OCI-LY7 (cell line): Measurements from ENCODE around the gene A2M. TPM values are rescaled to one million over a fixed set of nuclear protein-coding genes. Genes with fewer than 3 reads are reported as not detected.

ENCODE experiments used
- BruUV-seq: library from RNA; stranded (reverse); fragments of 400-500 nt; replicated peaks from 2 replicates; lab custom pipeline; 2021; lab: Mats Ljungman, UMichigan
- CTCF ChIA-PET: fragments of 300-600 bp; sonication (Branson Sonifier 250); formaldehyde crosslinking; loops from one replicate; lab custom pipeline; 2022; ENCODE audit warnings: antibody characterized with exemption; ENCODE audit not compliant: unreplicated experiment; lab: Charles Lee
- POLR2A ChIA-PET: fragments of 300-600 bp; sonication (Branson Sonifier 250); formaldehyde crosslinking; loops from one replicate; lab custom pipeline; 2022; ENCODE audit warnings: antibody characterized with exemption; lab: Charles Lee
- DNase-seq: peaks from one replicate; pipeline ENCODE4 v3.0.0-alpha.2; 2015; ENCODE audit warnings: low spot score
- H2AFZ ChIP-seq: fragments of 200-600 bp; sonication (generic), shearing (Covaris generic); 2 replicates; pipeline ENCODE4 v1.6.1; 2014; ENCODE audit warnings: mild to moderate bottlenecking, antibody characterized with exemption, low read length, moderate library complexity
- H3K27ac ChIP-seq: fragments of 200-600 bp; sonication (generic); 2 replicates; pipeline ENCODE4 v1.5.1; 2014; ENCODE audit warnings: mixed run types, low read depth, mild to moderate bottlenecking, moderate library complexity, low read length, inconsistent platforms; ENCODE audit not compliant: poor library complexity, severe bottlenecking
- H3K36me3 ChIP-seq: fragments of 200-600 bp; sonication (generic); 2 replicates; pipeline ENCODE4 v1.6.1; 2014; ENCODE audit warnings: mild to moderate bottlenecking, antibody characterized with exemption, low read length, moderate library complexity, mixed read lengths; ENCODE audit not compliant: insufficient read depth
- H3K4me1 ChIP-seq: fragments of 200-600 bp; sonication (generic); 2 replicates; pipeline ENCODE4 v1.5.1; 2014; ENCODE audit warnings: mild to moderate bottlenecking, low read length; ENCODE audit not compliant: insufficient read depth, poor library complexity, severe bottlenecking
- H3K4me2 ChIP-seq: fragments of 200-600 bp; sonication (generic); 2 replicates; pipeline ENCODE4 v1.6.1; 2014; ENCODE audit warnings: mild to moderate bottlenecking, low read length
- H3K4me3 ChIP-seq: fragments of 200-600 bp; sonication (generic); 2 replicates; pipeline ENCODE4 v1.5.1; 2014; ENCODE audit warnings: mild to moderate bottlenecking, low read depth, low read length; ENCODE audit not compliant: poor library complexity, severe bottlenecking
- H3K79me2 ChIP-seq: fragments of 200-600 bp; sonication (generic); 2 replicates; pipeline ENCODE4 v1.6.1; 2016; ENCODE audit warnings: low read depth, mild to moderate bottlenecking, low read length, moderate library complexity, mixed read lengths; ENCODE audit not compliant: insufficient read depth
- H3K9me2 ChIP-seq: fragments of 200-600 bp; sonication (generic); 2 replicates; pipeline ENCODE4 v1.6.1; 2016; ENCODE audit warnings: mild to moderate bottlenecking, low read length, mixed read lengths; ENCODE audit not compliant: insufficient read depth
- H3K9me3 ChIP-seq: fragments of 200-600 bp; sonication (generic); 2 replicates; pipeline ENCODE4 v1.6.1; 2014; ENCODE audit warnings: mild to moderate bottlenecking, mixed run types, low read length, mixed read lengths
- H4K20me1 ChIP-seq: fragments of 200-600 bp; sonication (generic); 2 replicates; pipeline ENCODE4 v1.6.1; 2014; ENCODE audit warnings: mild to moderate bottlenecking, antibody characterized with exemption, low read length, moderate library complexity, mixed read lengths; ENCODE audit not compliant: insufficient read depth
- EZH2phosphoT487 ChIP-seq: fragments of 200-600 bp; sonication (generic); IDR thresholded peaks from 2 replicates; pipeline ENCODE4 v1.6.1; 2018; ENCODE audit warnings: low read depth, borderline replicate concordance, mild to moderate bottlenecking, mixed run types, antibody characterized with exemption, low read length, moderate library complexity, mixed read lengths
- intact Hi-C: fragments of 100-400 bp; cut with micrococcal nuclease; formaldehyde crosslinking; loops from one replicate; pipeline ENCODE4 v1.10.0; 2022; ENCODE audit not compliant: unreplicated experiment
- total RNA-seq, 2 experiments: library from RNA; depleted of rRNA in 1 of 2; stranded (reverse); fragments of >200 nt in 1 of 2; shearing (Covaris generic) in 1 of 2; gene quantifications; 2 replicates each; pipeline ENCODE4 v1.2.3, GENCODE V29; 2014 to 2022
- TF ChIP-seq, protein P1 (sequence below): fragments of 200-600 bp; sonication (generic); conservative IDR thresholded peaks from 2 replicates; pipeline ENCODE4 v1.5.1; 2014; ENCODE audit warnings: mild to moderate bottlenecking, antibody characterized with exemption, low read length, moderate library complexity, mixed read lengths

Gene A2M
- total RNA-seq, 2 experiments from 2014 or later = not detected

DNA sequence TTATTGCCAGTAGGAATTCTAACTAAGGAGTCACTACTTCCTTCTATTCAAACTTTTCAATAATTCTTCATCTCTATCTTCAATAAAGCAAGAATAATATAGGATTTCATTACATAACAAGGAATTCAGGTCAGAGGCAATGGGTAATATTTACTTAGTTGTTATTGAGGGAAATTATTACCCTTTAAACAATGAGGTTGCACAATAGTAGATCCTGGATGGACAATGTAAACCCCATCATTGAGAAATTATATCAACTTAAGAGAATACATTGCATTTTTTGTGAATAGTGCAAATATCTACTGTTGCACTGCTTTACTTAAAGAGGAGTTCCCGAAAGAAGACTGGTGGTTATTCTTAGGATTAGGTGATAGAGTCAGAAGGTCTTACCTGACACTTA, 43.8 kb downstream of the A2M start:
- no TSS peak for BruUV-seq
- no peak for DNase-seq
- no peaks in the 10 kb centered on the region for H3K9me2 ChIP-seq
- intact Hi-C loops = no loop called here
- no peaks in the 10 kb centered on the region for H3K4me1 ChIP-seq
- no peak overlapping the region for H2AFZ ChIP-seq
- no peaks in the 10 kb centered on the region for H3K36me3 ChIP-seq
- no peaks in the 10 kb centered on the region for H3K79me2 ChIP-seq
- no peak overlapping the region for H3K27ac ChIP-seq
- no peaks in the 10 kb centered on the region for H3K9me3 ChIP-seq
- ChIA-PET POLR2A (no interaction called here), CTCF (no interaction called here)
- H3K4me3 ChIP-seq = no peak overlapping the region
- H4K20me1 ChIP-seq = no peaks in the 10 kb centered on the region
- no peak overlapping the region for H3K4me2 ChIP-seq
- TF ChIP-seq, protein P1, sequence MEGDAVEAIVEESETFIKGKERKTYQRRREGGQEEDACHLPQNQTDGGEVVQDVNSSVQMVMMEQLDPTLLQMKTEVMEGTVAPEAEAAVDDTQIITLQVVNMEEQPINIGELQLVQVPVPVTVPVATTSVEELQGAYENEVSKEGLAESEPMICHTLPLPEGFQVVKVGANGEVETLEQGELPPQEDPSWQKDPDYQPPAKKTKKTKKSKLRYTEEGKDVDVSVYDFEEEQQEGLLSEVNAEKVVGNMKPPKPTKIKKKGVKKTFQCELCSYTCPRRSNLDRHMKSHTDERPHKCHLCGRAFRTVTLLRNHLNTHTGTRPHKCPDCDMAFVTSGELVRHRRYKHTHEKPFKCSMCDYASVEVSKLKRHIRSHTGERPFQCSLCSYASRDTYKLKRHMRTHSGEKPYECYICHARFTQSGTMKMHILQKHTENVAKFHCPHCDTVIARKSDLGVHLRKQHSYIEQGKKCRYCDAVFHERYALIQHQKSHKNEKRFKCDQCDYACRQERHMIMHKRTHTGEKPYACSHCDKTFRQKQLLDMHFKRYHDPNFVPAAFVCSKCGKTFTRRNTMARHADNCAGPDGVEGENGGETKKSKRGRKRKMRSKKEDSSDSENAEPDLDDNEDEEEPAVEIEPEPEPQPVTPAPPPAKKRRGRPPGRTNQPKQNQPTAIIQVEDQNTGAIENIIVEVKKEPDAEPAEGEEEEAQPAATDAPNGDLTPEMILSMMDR = no peak
- TF ChIP-seq EZH2phosphoT487 = no peak

DNA sequence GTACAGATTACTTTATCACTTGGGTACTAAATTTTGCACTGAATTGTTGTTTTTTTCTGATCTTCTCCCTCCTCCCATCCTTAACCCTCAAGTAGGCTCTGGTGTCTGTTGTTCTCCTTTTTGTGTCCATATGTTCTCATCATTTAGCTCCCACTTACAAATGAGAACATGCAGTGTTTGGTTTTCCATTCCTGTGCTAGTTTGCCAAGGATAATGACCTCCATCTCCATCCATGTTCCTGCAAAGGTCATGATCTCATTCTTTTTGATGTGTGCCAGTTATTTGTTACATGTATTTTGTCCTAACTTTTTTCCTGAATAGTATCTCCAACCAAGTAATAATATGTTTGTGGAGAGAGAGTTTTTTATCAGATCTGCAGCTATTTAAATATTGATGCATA, 44.2 kb downstream of the A2M start:
- no peaks in the 10 kb centered on the region for H3K9me3 ChIP-seq
- H3K4me3 ChIP-seq = no peak overlapping the region
- no peak overlapping the region for H3K4me2 ChIP-seq
- no peak for TF ChIP-seq EZH2phosphoT487
- TF ChIP-seq, protein P1 = no peak
- BruUV-seq = no TSS peak
- no peak overlapping the region for H3K27ac ChIP-seq
- H3K4me1 ChIP-seq = no peaks in the 10 kb centered on the region
- ChIA-PET POLR2A (no interaction called here), CTCF (no interaction called here)
- H3K36me3 ChIP-seq = no peaks in the 10 kb centered on the region
- intact Hi-C loops = no loop called here
- no peaks in the 10 kb centered on the region for H3K79me2 ChIP-seq
- H3K9me2 ChIP-seq = no peaks in the 10 kb centered on the region
- H4K20me1 ChIP-seq = no peaks in the 10 kb centered on the region
- no peak overlapping the region for H2AFZ ChIP-seq
- no peak for DNase-seq

DNA sequence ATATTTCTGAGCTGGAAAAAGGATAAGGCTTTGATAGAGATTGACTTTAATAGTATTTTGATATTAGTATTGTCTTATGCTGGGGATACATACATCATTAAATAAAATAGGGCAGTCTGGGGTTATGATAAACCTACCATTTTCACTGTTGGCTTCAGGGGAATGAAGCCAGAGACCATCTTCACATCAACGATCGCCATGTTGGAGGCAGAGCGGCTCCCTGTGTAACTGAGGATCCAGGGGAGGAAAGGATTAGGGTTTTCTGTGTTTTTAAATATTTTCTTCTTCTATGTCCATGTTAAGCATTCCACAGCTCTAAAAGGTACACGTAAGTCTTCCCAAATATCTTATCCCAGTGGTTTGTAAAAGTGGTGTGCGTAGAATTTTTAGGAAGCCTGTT, 45.4 kb downstream of the A2M start:
- intact Hi-C loops = no loop called here

More for the DNA sequence above, 45.4 kb downstream of the A2M start:
- H3K27ac ChIP-seq = no peak overlapping the region
- no TSS peak for BruUV-seq
- ChIA-PET POLR2A (no interaction called here), CTCF (no interaction called here)
- no peaks in the 10 kb centered on the region for H3K36me3 ChIP-seq
- no peaks in the 10 kb centered on the region for H4K20me1 ChIP-seq
- H2AFZ ChIP-seq = no peak overlapping the region
- no peak for DNase-seq
- H3K79me2 ChIP-seq = no peaks in the 10 kb centered on the region
- H3K4me3 ChIP-seq = no peak overlapping the region
- H3K9me2 ChIP-seq = no peaks in the 10 kb centered on the region
- TF ChIP-seq, protein P1 = no peak
- no peak for TF ChIP-seq EZH2phosphoT487
- no peak overlapping the region for H3K4me2 ChIP-seq
- no peaks in the 10 kb centered on the region for H3K4me1 ChIP-seq
- H3K9me3 ChIP-seq = no peaks in the 10 kb centered on the region
